Measurements from ENCODE around the gene ELOVL5. TPM values are rescaled to one million over a fixed set of nuclear protein-coding genes. Genes with fewer than 3 reads are reported as not detected.
"Not testable (repeated sequence)": the region's sequence is repeated elsewhere in the genome, so short reads cannot be mapped to it uniquely, and the experiment has no call there.

Gene ELOVL5
- polyA plus RNA-seq, 3 donors: 38.8 to 302 (median 104) TPM

- 44 to 53% (median 52%) methylated on average over 4 of the region's 4 CpGs for WGBS, 3 donors
- no peak overlapping the region for H3K27ac ChIP-seq (ENCODE audit: low read depth, low read length)
Observed at GRCh38 chr6:53361549-53362031, 12.8 kb upstream of the ELOVL5 start.

GRCh38 chr6:53360093-53360912, 11.6 kb upstream of the ELOVL5 start:
- 52 to 60% (median 59%) methylated on average over 10 of the region's 10 CpGs for WGBS, 3 donors
- H3K27ac ChIP-seq (ENCODE audit: low read depth, low read length): no peak overlapping the region

GRCh38 chr6:53359843-53360092, 11.0 kb upstream of the ELOVL5 start:
- WGBS, 3 donors: 2 to 12% (median 2%) methylated on average over 10 of the region's 10 CpGs

GRCh38 chr6:53359095-53359842, 10.5 kb upstream of the ELOVL5 start:
- peak overlapping the region; percentile 93 for H3K27ac ChIP-seq (ENCODE audit: low read depth, low read length)
- 0% methylated on average over 62 to 73 of the region's 73 CpGs for WGBS, 3 donors

More at GRCh38 chr6:53359843-53360092, 11.0 kb upstream of the ELOVL5 start:
- peak overlapping the region; percentile 51 for H3K27ac ChIP-seq (ENCODE audit: low read depth, low read length)

GRCh38 chr6:53358440-53359094, 9.8 kb upstream of the ELOVL5 start:
- WGBS, 3 donors: 13 to 14% (median 13%) methylated on average over 17 of the region's 17 CpGs
- peak overlapping the region; percentile 93 for H3K27ac ChIP-seq (ENCODE audit: low read depth, low read length)

- no peak overlapping the region for H3K27ac ChIP-seq (ENCODE audit: low read depth, low read length)
- WGBS, 3 donors: 66 to 86% (median 85%) methylated on average over 7 of the region's 7 CpGs
Observed at GRCh38 chr6:53357576-53358360, 9.0 kb upstream of the ELOVL5 start.

- no peak overlapping the region for H3K27ac ChIP-seq (ENCODE audit: low read depth, low read length)
- WGBS, 3 donors: 75 to 83% (median 80%) methylated on average over 1 of the region's 1 CpG
Observed at GRCh38 chr6:53353624-53354023, 4.9 kb upstream of the ELOVL5 start.

- H3K27ac ChIP-seq (ENCODE audit: low read depth, low read length): no peak overlapping the region
- WGBS, 3 donors: 64 to 90% (median 88%) methylated on average over 3 of the region's 3 CpGs
Observed at GRCh38 chr6:53352360-53352759, 3.6 kb upstream of the ELOVL5 start.

GRCh38 chr6:53349209-53349693, 501 bp upstream of the ELOVL5 start:
- no peak overlapping the region for H3K27ac ChIP-seq (ENCODE audit: low read depth, low read length)
- WGBS, 3 donors: 2 to 3% (median 2%) methylated on average over 15 of the region's 15 CpGs

GRCh38 chr6:53347921-53348370, 804 bp downstream of the ELOVL5 start:
- WGBS, 3 donors: 1% methylated on average over 37 to 38 of the region's 38 CpGs
- H3K27ac ChIP-seq (ENCODE audit: low read depth, low read length): peak overlapping the region; percentile 97

- H3K27ac ChIP-seq (ENCODE audit: low read depth, low read length): no peak overlapping the region
- 0 to 1% (median 0%) methylated on average over 23 of the region's 23 CpGs for WGBS, 3 donors
Observed at GRCh38 chr6:53347250-53347920, 1.4 kb downstream of the ELOVL5 start.

GRCh38 chr6:53346049-53346448, 2.7 kb downstream of the ELOVL5 start:
- 90 to 94% (median 93%) methylated on average over 5 of the region's 5 CpGs for WGBS, 3 donors
- not testable (repeated sequence) for H3K27ac ChIP-seq (ENCODE audit: low read depth, low read length)

- 22 to 69% (median 38%) methylated on average over 1 of the region's 1 CpG for WGBS, 3 donors
- no peak overlapping the region for H3K27ac ChIP-seq (ENCODE audit: low read depth, low read length)
Observed at GRCh38 chr6:53344969-53345368, 3.8 kb downstream of the ELOVL5 start.

- WGBS, 3 donors: 61 to 79% (median 73%) methylated on average over 3 of the region's 3 CpGs
- no peak overlapping the region for H3K27ac ChIP-seq (ENCODE audit: low read depth, low read length)
Observed at GRCh38 chr6:53343092-53343491, 5.7 kb downstream of the ELOVL5 start.

- no peak overlapping the region for H3K27ac ChIP-seq (ENCODE audit: low read depth, low read length)
- WGBS, 3 donors: 90 to 94% (median 90%) methylated on average over 2 of the region's 2 CpGs
Observed at GRCh38 chr6:53342217-53342616, 6.5 kb downstream of the ELOVL5 start.

- 79 to 87% (median 83%) methylated on average over 2 of the region's 2 CpGs for WGBS, 3 donors
- H3K27ac ChIP-seq (ENCODE audit: low read depth, low read length): no peak overlapping the region
Observed at GRCh38 chr6:53340536-53340935, 8.2 kb downstream of the ELOVL5 start.

GRCh38 chr6:53339424-53339823, 9.3 kb downstream of the ELOVL5 start:
- WGBS, 3 donors: 95 to 100% (median 96%) methylated on average over 2 of the region's 2 CpGs
- H3K27ac ChIP-seq (ENCODE audit: low read depth, low read length): no peak overlapping the region

GRCh38 chr6:53338304-53338703, 10.4 kb downstream of the ELOVL5 start:
- H3K27ac ChIP-seq (ENCODE audit: low read depth, low read length): no peak overlapping the region
- WGBS, 3 donors: 81 to 92% (median 88%) methylated on average over 1 of the region's 1 CpG
